Osteocyte (in vitro differentiated cells): ENCODE data around the gene SLC23A1. TPM values are rescaled to one million over a fixed set of nuclear protein-coding genes. Genes with fewer than 3 reads are reported as not detected.

Experiments used
- DNase-seq: peaks from one replicate; pipeline ENCODE4 v3.0.0; 2021; ENCODE audit warnings: mixed read lengths; ENCODE audit not compliant: unreplicated experiment; ENCODE audit errors: extremely low spot score
- H3K27ac Mint-ChIP-seq: one replicate; pipeline ENCODE4 v1.8.0; 2021; ENCODE audit warnings: mild to moderate bottlenecking, mixed read lengths; ENCODE audit not compliant: unreplicated experiment
- H3K27me3 Mint-ChIP-seq: one replicate; pipeline ENCODE4 v1.8.0; 2021; ENCODE audit warnings: mixed read lengths; ENCODE audit not compliant: unreplicated experiment
- H3K36me3 Mint-ChIP-seq: one replicate; pipeline ENCODE4 v1.8.0; 2021; ENCODE audit warnings: mixed read lengths; ENCODE audit not compliant: unreplicated experiment
- H3K4me1 Mint-ChIP-seq: one replicate; pipeline ENCODE4 v1.8.0; 2021; ENCODE audit warnings: mixed read lengths; ENCODE audit not compliant: unreplicated experiment
- H3K4me3 Mint-ChIP-seq: one replicate; pipeline ENCODE4 v1.8.0; 2021; ENCODE audit warnings: mild to moderate bottlenecking, moderate library complexity, mixed read lengths; ENCODE audit not compliant: unreplicated experiment
- H3K9me3 Mint-ChIP-seq: one replicate; pipeline ENCODE4 v1.8.0; 2021; ENCODE audit warnings: mixed read lengths; ENCODE audit not compliant: unreplicated experiment
- CTCF ChIP-seq: fragments of 200-600 bp; sonication (generic); IDR thresholded peaks from 2 replicates; pipeline ENCODE4 v1.5.0; 2021; ENCODE audit warnings: antibody characterized with exemption, mild to moderate bottlenecking, moderate library complexity
- total RNA-seq: library from RNA; stranded (reverse); gene quantifications from 2 replicates; pipeline ENCODE4 v1.2.1, GENCODE V29; 2021

SLC23A1 gene
- total RNA-seq, 1 donor from 2014 or later, result not detected

GRCh38 chr5:139394654-139395566, 11.8 kb upstream of the SLC23A1 start, which contains the start of gene PROB1:
PROB1 (minus strand) TSS chr5:139395104; CDS start chr5:139395081, 23 bp downstream.
- Mint-ChIP-seq H3K27me3 (no peaks in the 10 kb centered on the region), H3K9me3 (no peaks in the 10 kb centered on the region), H3K4me3 (peak within 1 kb of the TSS; percentile 78), H3K36me3 (peaks cover 6% of the 10 kb centered on the region), H3K4me1 (peaks cover 28% of the 10 kb centered on the region), H3K27ac (no peak within 1 kb of the TSS)
- no peak for TF ChIP-seq CTCF
- DNase-seq, result no peak

DNA sequence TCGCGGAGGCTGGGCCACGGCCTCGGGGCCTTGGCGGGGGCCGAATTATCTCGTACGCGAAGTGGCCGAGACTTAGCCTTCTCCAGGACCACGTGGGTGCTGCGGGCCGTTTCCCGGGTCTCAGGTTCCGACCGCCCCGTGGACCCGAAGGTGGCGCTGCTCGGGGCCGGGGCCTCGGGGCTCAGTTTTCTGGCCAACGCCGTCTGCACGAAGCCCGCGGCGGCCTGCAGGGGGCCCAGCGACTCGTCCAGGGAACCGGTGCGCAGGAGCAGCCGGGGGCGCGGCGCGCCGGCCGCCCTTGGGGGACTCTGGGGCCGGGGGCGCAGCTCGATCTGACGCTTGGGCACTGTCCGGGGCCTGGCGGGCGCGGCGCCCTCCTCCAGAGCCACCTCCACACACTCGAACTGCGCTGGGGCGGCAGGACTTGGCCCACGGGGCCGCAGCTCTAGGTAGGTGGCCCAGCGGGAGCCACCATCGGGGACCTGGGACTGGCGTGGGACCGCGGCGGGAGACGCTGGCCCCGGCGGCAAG, 11.1 kb upstream of the SLC23A1 start:
- TF ChIP-seq CTCF, result peak; percentile 53
- peaks cover 28% of the 10 kb centered on the region for H3K4me1 Mint-ChIP-seq
- no peaks in the 10 kb centered on the region for H3K27me3 Mint-ChIP-seq
- no peaks in the 10 kb centered on the region for H3K9me3 Mint-ChIP-seq
- H3K36me3 Mint-ChIP-seq, result peaks cover under 1% of the 10 kb centered on the region
- peak overlapping the region; percentile 78 for H3K4me3 Mint-ChIP-seq
- no peak overlapping the region for H3K27ac Mint-ChIP-seq
- DNase-seq, result no peak

GRCh38 chr5:139393497-139394122, 10.5 kb upstream of the SLC23A1 start:
- H3K27ac Mint-ChIP-seq, result peak overlapping the region; percentile 60
- no peaks in the 10 kb centered on the region for H3K9me3 Mint-ChIP-seq
- TF ChIP-seq CTCF, result no peak
- H3K27me3 Mint-ChIP-seq, result no peaks in the 10 kb centered on the region
- H3K4me3 Mint-ChIP-seq, result peak overlapping the region; percentile 78
- H3K36me3 Mint-ChIP-seq, result no peaks in the 10 kb centered on the region
- DNase-seq, result no peak
- peaks cover 28% of the 10 kb centered on the region for H3K4me1 Mint-ChIP-seq

GRCh38 chr5:139392678-139393496, 9.8 kb upstream of the SLC23A1 start:
- Mint-ChIP-seq H3K9me3 (no peaks in the 10 kb centered on the region), H3K4me3 (peak overlapping the region; percentile 78), H3K36me3 (no peaks in the 10 kb centered on the region), H3K27me3 (no peaks in the 10 kb centered on the region), H3K27ac (peak overlapping the region; percentile 60), H3K4me1 (peaks cover 31% of the 10 kb centered on the region)
- TF ChIP-seq CTCF, result peak; percentile 58
- no peak for DNase-seq
